Measurements from ENCODE around the gene ZBTB7C.

The ZBTB7C gene

DNA sequence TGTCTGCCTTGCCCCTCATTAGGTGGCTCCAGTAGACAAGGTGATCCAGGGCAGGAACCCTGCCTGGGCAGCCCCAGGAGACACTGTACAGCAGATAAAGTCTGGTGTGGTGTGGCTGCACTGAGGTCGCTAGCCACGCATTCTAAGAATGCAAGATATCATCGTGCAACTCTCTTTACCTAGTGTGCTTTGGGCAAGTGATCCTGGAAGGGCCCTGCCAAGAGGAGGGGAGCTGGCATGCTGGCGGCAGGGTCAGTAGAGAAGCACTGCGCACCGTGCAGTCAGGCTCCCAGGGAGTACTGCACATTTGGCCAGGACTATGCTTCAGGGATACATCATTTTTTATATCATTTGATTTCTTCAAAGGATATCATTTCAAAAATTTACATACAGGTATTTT, 283.5 kb downstream of the ZBTB7C start:
- H3K4me3 Mint-ChIP-seq: peak overlapping the region in 1 of 3 experiments; percentile 19
- no peaks in the 10 kb centered on the region for H3K9me3 Mint-ChIP-seq
- peaks cover 88% of the 10 kb centered on the region for H3K4me1 Mint-ChIP-seq
- H3K27ac Mint-ChIP-seq: peak overlapping the region in 2 of 3 experiments; percentile 68 to 98
- TF ChIP-seq, protein P1, sequence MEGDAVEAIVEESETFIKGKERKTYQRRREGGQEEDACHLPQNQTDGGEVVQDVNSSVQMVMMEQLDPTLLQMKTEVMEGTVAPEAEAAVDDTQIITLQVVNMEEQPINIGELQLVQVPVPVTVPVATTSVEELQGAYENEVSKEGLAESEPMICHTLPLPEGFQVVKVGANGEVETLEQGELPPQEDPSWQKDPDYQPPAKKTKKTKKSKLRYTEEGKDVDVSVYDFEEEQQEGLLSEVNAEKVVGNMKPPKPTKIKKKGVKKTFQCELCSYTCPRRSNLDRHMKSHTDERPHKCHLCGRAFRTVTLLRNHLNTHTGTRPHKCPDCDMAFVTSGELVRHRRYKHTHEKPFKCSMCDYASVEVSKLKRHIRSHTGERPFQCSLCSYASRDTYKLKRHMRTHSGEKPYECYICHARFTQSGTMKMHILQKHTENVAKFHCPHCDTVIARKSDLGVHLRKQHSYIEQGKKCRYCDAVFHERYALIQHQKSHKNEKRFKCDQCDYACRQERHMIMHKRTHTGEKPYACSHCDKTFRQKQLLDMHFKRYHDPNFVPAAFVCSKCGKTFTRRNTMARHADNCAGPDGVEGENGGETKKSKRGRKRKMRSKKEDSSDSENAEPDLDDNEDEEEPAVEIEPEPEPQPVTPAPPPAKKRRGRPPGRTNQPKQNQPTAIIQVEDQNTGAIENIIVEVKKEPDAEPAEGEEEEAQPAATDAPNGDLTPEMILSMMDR (IDR thresholded peaks at IDR 0.05; ENCODE audit: unreplicated experiment in 3 of 3): no peak
- peaks cover 5% of the 10 kb centered on the region for H3K27me3 Mint-ChIP-seq (ENCODE audit: low read depth)
- no peaks in the 10 kb centered on the region for H3K36me3 Mint-ChIP-seq (ENCODE audit: low read depth)

DNA sequence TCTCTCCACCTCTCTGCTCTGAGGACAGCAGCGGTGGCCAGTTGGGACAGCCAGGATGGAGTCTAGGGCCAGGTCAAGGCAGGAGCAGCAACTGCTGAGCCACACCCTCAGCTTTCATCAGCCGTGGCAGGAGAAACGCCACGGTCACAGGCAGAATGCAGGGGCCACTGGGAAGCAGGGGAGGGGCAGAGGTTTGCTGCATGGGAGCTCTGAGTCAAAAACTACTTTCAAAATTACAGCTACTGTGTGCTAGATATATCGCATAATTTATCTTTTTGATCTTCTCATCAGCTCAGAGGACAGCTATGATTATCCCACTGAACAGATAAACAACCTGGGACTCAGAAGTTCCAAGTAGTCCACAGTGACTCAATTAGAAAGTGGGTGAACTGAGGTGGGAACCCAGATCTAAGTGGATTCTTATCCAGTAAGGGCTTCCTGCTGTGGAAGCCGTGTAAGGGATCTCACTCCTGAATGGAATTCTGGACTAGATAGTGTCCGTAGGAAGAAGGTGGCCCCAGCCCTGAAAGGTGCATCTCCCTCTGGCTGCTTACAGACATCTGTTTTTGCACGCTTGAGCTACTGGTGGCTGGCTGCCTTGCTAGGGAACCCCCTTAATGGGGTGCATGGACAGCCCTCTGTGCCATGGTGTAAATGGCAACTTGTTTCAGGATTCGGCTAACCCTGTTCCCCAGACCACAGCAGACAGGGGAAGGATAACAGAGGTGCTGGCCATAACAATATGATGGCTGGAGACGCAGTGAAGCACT, 284.1 kb downstream of the ZBTB7C start:
- Mint-ChIP-seq H3K4me1 (peaks cover 85% of the 10 kb centered on the region), H3K27ac (peak overlapping the region in 2 of 3 experiments; percentile 68 to 98), H3K27me3 (ENCODE audit: low read depth) (peaks cover 5% of the 10 kb centered on the region), H3K36me3 (ENCODE audit: low read depth) (no peaks in the 10 kb centered on the region), H3K4me3 (no peak overlapping the region), H3K9me3 (no peaks in the 10 kb centered on the region)
- TF ChIP-seq, protein P1 (IDR thresholded peaks at IDR 0.05; ENCODE audit: unreplicated experiment in 3 of 3): no peak

DNA sequence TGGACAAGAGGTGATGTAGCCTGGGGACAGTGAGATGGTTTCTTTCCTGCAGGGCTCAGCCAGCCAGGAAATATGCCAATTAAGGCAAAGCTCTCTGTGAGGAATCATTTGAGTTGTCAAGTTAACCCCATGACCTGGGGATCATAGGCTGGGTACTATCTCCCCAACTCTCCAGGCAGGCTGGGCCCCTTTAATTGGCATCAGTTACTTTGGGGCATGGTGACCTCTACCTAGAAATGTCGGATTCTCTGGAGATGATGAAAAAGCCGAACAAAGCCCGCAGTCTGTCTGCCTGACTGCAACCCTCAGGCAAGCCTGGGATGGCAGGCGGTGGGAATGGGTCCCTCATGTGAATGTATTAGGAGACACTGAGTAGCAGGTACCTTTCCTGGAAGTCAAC, 285.2 kb downstream of the ZBTB7C start:
- no peaks in the 10 kb centered on the region for H3K9me3 Mint-ChIP-seq
- H3K4me3 Mint-ChIP-seq: peak overlapping the region in 1 of 3 experiments; percentile 8
- TF ChIP-seq, protein P1 (IDR thresholded peaks at IDR 0.05; ENCODE audit: unreplicated experiment in 3 of 3): no peak
- H3K27ac Mint-ChIP-seq: peak overlapping the region; percentile 37 to 98 (median 68)
- peaks cover 5% of the 10 kb centered on the region for H3K27me3 Mint-ChIP-seq (ENCODE audit: low read depth)
- peaks cover 86% of the 10 kb centered on the region for H3K4me1 Mint-ChIP-seq
- no peaks in the 10 kb centered on the region for H3K36me3 Mint-ChIP-seq (ENCODE audit: low read depth)

DNA sequence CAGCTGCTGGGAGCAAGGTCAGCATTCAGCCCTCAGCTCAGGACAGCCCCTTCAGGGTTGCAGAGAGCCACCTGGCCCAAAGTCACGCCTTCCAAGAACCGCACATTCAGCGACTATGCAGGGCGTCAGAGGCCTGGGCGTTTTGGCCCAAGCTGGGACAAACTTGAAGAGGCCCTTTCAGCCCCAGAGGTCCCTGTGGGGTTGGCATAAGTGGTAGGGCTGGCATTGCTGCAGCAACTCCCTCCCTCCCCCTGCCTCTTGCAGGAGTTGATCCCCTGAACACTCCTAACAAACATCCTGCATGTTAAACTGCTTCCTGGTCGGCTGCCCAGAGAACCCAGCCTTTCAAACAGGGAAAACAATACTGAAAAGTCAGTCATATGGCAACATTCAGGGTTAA, 285.9 kb downstream of the ZBTB7C start:
- peaks cover 3% of the 10 kb centered on the region for H3K27me3 Mint-ChIP-seq (ENCODE audit: low read depth)
- H3K27ac Mint-ChIP-seq: peak overlapping the region in 2 of 3 experiments; percentile 68 to 98
- TF ChIP-seq, protein P1 (IDR thresholded peaks at IDR 0.05; ENCODE audit: unreplicated experiment in 3 of 3): no peak
- H3K4me3 Mint-ChIP-seq: no peak overlapping the region
- H3K4me1 Mint-ChIP-seq: peaks cover 80% of the 10 kb centered on the region
- H3K9me3 Mint-ChIP-seq: no peaks in the 10 kb centered on the region
- H3K36me3 Mint-ChIP-seq (ENCODE audit: low read depth): no peaks in the 10 kb centered on the region

DNA sequence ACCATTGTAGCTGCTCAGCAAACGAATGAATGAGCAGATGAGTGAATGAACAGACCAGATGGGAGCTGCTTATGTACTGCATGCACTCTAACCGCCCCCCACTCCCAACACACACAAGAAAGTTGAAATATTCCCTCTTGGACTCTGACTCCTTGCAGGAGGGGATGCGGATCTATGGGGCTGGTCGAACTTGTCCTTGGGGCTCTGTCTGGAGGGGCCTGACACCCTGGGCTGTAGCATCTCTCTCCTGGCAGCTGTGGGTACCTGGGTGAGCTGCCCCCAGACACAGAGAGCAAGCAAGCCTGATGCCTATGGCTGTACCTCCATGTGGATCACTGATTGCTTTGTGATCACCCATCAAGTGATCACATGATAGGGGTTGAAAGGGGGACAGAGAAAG, 286.4 kb downstream of the ZBTB7C start:
- no peaks in the 10 kb centered on the region for H3K9me3 Mint-ChIP-seq
- H3K27me3 Mint-ChIP-seq (ENCODE audit: low read depth): no peaks in the 10 kb centered on the region
- H3K36me3 Mint-ChIP-seq (ENCODE audit: low read depth): no peaks in the 10 kb centered on the region
- peaks cover 75% of the 10 kb centered on the region for H3K4me1 Mint-ChIP-seq
- TF ChIP-seq, protein P1 (IDR thresholded peaks at IDR 0.05; ENCODE audit: unreplicated experiment in 3 of 3): no peak
- peak overlapping the region in 2 of 3 experiments; percentile 68 to 98 for H3K27ac Mint-ChIP-seq
- no peak overlapping the region for H3K4me3 Mint-ChIP-seq

DNA sequence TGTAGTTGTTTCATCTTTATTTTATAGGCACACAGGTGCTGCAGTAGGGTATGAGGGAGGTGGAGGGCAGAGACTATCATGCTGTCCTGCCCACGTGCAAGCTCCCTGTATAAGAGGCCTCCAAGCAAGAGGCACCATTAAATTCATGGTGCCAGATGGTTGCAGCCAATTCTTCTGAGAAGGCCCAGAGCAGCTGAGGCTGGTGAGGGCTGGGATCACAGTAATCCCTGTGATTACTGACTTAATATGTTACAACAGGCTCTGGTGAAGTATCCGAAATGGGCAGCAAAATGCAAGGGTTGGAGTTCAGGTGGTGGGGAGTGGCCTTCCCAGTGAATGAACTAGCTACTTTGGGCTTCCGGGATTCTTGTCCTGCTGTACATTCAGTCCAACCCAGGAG, 286.8 kb downstream of the ZBTB7C start:
- TF ChIP-seq, protein P1 (IDR thresholded peaks at IDR 0.05; ENCODE audit: unreplicated experiment in 3 of 3): no peak
- Mint-ChIP-seq H3K36me3 (ENCODE audit: low read depth) (no peaks in the 10 kb centered on the region), H3K27me3 (ENCODE audit: low read depth) (no peaks in the 10 kb centered on the region), H3K27ac (peak overlapping the region; percentile 50 to 98 (median 68)), H3K9me3 (no peaks in the 10 kb centered on the region), H3K4me1 (peaks cover 71% of the 10 kb centered on the region), H3K4me3 (no peak overlapping the region)

Measured in nephron (organoid).